Vagina (tissue), 2 donors: ENCODE data around the gene SYMPK.

Experiments
- CTCF ChIP-seq, 3 experiments: fragments of 450-650 bp in 2 of 3; fragments of 200-600 bp in 1 of 3; sonication (generic) in 1 of 3; IDR thresholded peaks; one replicate each; pipeline ENCODE4 v1.5.1; 2017 to 2019; ENCODE audit warnings: antibody characterized with exemption in 3 of 3, mild to moderate bottlenecking in 2 of 3, moderate library complexity in 2 of 3
- POLR2A ChIP-seq, 2 donors: fragments of 450-650 bp; IDR thresholded peaks; one replicate each; pipeline ENCODE4 v1.6.1; 2017; ENCODE audit warnings: antibody characterized with exemption in 2 of 2, mild to moderate bottlenecking in 2 of 2, moderate library complexity in 2 of 2
- POLR2AphosphoS5 ChIP-seq, 2 donors: sonication (generic); formaldehyde crosslinking; IDR thresholded peaks; one replicate each; pipeline ENCODE4 v1.9.0; 2017; ENCODE audit warnings: antibody characterized with exemption in 2 of 2, mild to moderate bottlenecking in 2 of 2, low read depth in 1 of 2; ENCODE audit not compliant: insufficient read depth in 1 of 2

GRCh38 chr19:45901432-45901911 is 38.5 kb upstream of the SYMPK start:
- TF ChIP-seq CTCF (IDR thresholded peaks at IDR 0.05), result no peak
- TF ChIP-seq POLR2AphosphoS5 (IDR thresholded peaks at IDR 0.05; ENCODE audit: insufficient read depth in 1 of 2, low read depth in 1 of 2), result no peak
- TF ChIP-seq POLR2A (IDR thresholded peaks at IDR 0.05), result no peak
